ENCODE data around the gene DSTYK.
A peak's percentile ranks its signal among the peaks of the same experiment; 100 is the strongest.

DSTYK gene

DNA sequence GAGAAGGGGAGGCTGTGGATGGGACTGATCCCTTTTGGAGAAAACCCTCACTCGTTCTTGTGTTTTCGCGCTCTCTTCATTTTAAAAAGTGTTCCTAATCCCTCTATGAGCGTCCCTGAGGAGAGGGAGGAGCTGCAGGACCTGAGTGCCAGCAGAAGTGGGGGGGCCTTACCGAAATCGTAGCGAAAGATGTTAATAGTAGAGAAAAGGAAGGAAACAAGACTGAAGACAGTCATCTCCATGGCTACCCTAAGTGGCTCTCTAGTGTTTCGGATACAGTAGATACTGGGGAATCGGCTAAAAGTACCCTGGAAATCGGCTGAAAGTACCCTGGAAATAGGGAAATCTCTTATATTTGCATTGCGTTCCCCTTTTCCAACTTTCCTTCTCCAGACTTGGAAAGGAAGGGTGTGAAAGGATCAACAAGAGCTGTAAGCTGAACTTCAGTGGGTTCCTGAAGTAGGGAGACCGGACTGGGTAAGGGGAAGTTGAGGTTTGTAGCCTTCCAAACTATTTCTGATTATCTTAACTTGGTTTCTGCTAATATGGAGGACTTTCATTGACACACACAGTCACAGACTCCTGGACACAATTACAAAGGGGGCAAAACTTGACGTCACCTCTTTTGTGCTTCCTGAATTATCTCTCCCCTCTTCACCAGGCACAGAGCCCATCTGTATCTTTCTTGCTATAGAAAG lies 486 bp upstream of the DSTYK start:
- Histone ChIP-seq H2AFZ (ENCODE audit: low read depth, low read length) (no peak overlapping the region), H3K4me1 (ENCODE audit: control insufficient read depth, insufficient read depth, low read depth, low read length) (peaks cover 3% of the 10 kb centered on the region), H2BK120ac (ENCODE audit: low read depth, low read length) (no peak overlapping the region), H4K8ac (ENCODE audit: low read length) (peak overlapping the region; percentile 19), H3K27ac (ENCODE audit: low read length, poor library complexity, severe bottlenecking) (no peak overlapping the region), H3K4me3 (ENCODE audit: insufficient read depth in 1 of 2, low read depth in 1 of 2, low read length in 2 of 2) (peak overlapping the region in 1 of 2 experiments; percentile 95), H3K79me1 (replicated peaks; ENCODE audit: low read length, poor library complexity, severe bottlenecking) (peaks cover 5% of the 10 kb centered on the region), H3K23ac (ENCODE audit: low read length in 2 of 2) (no peak overlapping the region), H3K4ac (ENCODE audit: low read depth in 1 of 2, low read length in 2 of 2) (peak overlapping the region in 1 of 2 experiments; percentile 49), H4K91ac (ENCODE audit: low read length) (no peak overlapping the region), H3K18ac (ENCODE audit: low read depth in 1 of 2, low read length in 2 of 2) (no peak overlapping the region), H3K9me3 (ENCODE audit: control insufficient read depth, low read length) (no peaks in the 10 kb centered on the region), H2BK15ac (ENCODE audit: low read depth, poor library complexity, severe bottlenecking) (no peak overlapping the region), H2BK12ac (ENCODE audit: low read length in 2 of 2) (no peak overlapping the region), H3K36me3 (ENCODE audit: control insufficient read depth in 1 of 2, insufficient read depth in 2 of 2, low read depth in 1 of 2, low read length in 2 of 2) (no peaks in the 10 kb centered on the region), H3K27me3 (ENCODE audit: control insufficient read depth in 1 of 2, insufficient read depth in 1 of 2, low read length in 2 of 2) (no peaks in the 10 kb centered on the region), H2BK5ac (ENCODE audit: low read depth, low read length, poor library complexity, severe bottlenecking) (no peak overlapping the region), H3K9ac (ENCODE audit: low read length) (peak overlapping the region; percentile 94), H3K14ac (ENCODE audit: low read length in 2 of 2) (no peak overlapping the region), H3K4me2 (ENCODE audit: low read length, poor library complexity, severe bottlenecking) (peak overlapping the region; percentile 65), H2AK5ac (ENCODE audit: low read length, severe bottlenecking) (no peak overlapping the region)
- 66% methylated on average over 10 of the region's 13 CpGs for WGBS
- DNase-seq: no peak

- H2BK120ac ChIP-seq (ENCODE audit: low read depth, low read length): peak overlapping the region; percentile 90
- peak overlapping the region; percentile 66 for H3K27ac ChIP-seq (ENCODE audit: low read length, poor library complexity, severe bottlenecking)
- peaks cover 5% of the 10 kb centered on the region for H3K79me1 ChIP-seq (replicated peaks; ENCODE audit: low read length, poor library complexity, severe bottlenecking)
- no peaks in the 10 kb centered on the region for H3K36me3 ChIP-seq (ENCODE audit: control insufficient read depth in 1 of 2, insufficient read depth in 2 of 2, low read depth in 1 of 2, low read length in 2 of 2)
- H2BK5ac ChIP-seq (ENCODE audit: low read depth, low read length, poor library complexity, severe bottlenecking): no peak overlapping the region
- peak overlapping the region; percentile 78 for H2AFZ ChIP-seq (ENCODE audit: low read depth, low read length)
- H2BK15ac ChIP-seq (ENCODE audit: low read depth, poor library complexity, severe bottlenecking): no peak overlapping the region
- peak overlapping the region; percentile 67 to 92 for H3K18ac ChIP-seq (ENCODE audit: low read depth in 1 of 2, low read length in 2 of 2)
- H3K9me3 ChIP-seq (ENCODE audit: control insufficient read depth, low read length): no peaks in the 10 kb centered on the region
- H4K91ac ChIP-seq (ENCODE audit: low read length): peak overlapping the region; percentile 91
- no peak overlapping the region for H2AK5ac ChIP-seq (ENCODE audit: low read length, severe bottlenecking)
- peak overlapping the region in 1 of 2 experiments; percentile 37 for H3K23ac ChIP-seq (ENCODE audit: low read length in 2 of 2)
- DNase-seq: peak; percentile 54
- H3K4me3 ChIP-seq (ENCODE audit: insufficient read depth in 1 of 2, low read depth in 1 of 2, low read length in 2 of 2): peak overlapping the region; percentile 87 to 95
- peak overlapping the region in 1 of 2 experiments; percentile 2 for H2BK12ac ChIP-seq (ENCODE audit: low read length in 2 of 2)
- H3K9ac ChIP-seq (ENCODE audit: low read length): peak overlapping the region; percentile 94
- H3K27me3 ChIP-seq (ENCODE audit: control insufficient read depth in 1 of 2, insufficient read depth in 1 of 2, low read length in 2 of 2): no peaks in the 10 kb centered on the region
- H3K4me1 ChIP-seq (ENCODE audit: control insufficient read depth, insufficient read depth, low read depth, low read length): peaks cover 3% of the 10 kb centered on the region
- peak overlapping the region; percentile 34 for H3K4me2 ChIP-seq (ENCODE audit: low read length, poor library complexity, severe bottlenecking)
- peak overlapping the region; percentile 14 to 62 for H3K14ac ChIP-seq (ENCODE audit: low read length in 2 of 2)
- peak overlapping the region; percentile 70 for H4K8ac ChIP-seq (ENCODE audit: low read length)
- WGBS: under 1% methylated on average over 29 of the region's 31 CpGs
- H3K4ac ChIP-seq (ENCODE audit: low read depth in 1 of 2, low read length in 2 of 2): peak overlapping the region; percentile 45 to 93
Observed at GRCh38 chr1:205210756-205211168, 740 bp downstream of the DSTYK start.

- Histone ChIP-seq H4K8ac (ENCODE audit: low read length) (no peak overlapping the region), H2BK5ac (ENCODE audit: low read depth, low read length, poor library complexity, severe bottlenecking) (no peak overlapping the region), H3K27ac (ENCODE audit: low read length, poor library complexity, severe bottlenecking) (no peak overlapping the region), H2BK15ac (ENCODE audit: low read depth, poor library complexity, severe bottlenecking) (no peak overlapping the region), H2BK120ac (ENCODE audit: low read depth, low read length) (no peak overlapping the region), H3K23ac (ENCODE audit: low read length in 2 of 2) (no peak overlapping the region), H3K18ac (ENCODE audit: low read depth in 1 of 2, low read length in 2 of 2) (no peak overlapping the region), H3K4ac (ENCODE audit: low read depth in 1 of 2, low read length in 2 of 2) (no peak overlapping the region), H2AFZ (ENCODE audit: low read depth, low read length) (no peak overlapping the region), H3K4me1 (ENCODE audit: control insufficient read depth, insufficient read depth, low read depth, low read length) (peaks cover 7% of the 10 kb centered on the region), H3K79me1 (replicated peaks; ENCODE audit: low read length, poor library complexity, severe bottlenecking) (peaks cover 5% of the 10 kb centered on the region), H2BK12ac (ENCODE audit: low read length in 2 of 2) (no peak overlapping the region), H2AK5ac (ENCODE audit: low read length, severe bottlenecking) (no peak overlapping the region), H3K9ac (ENCODE audit: low read length) (no peak overlapping the region), H3K9me3 (ENCODE audit: control insufficient read depth, low read length) (no peaks in the 10 kb centered on the region), H3K4me3 (ENCODE audit: insufficient read depth in 1 of 2, low read depth in 1 of 2, low read length in 2 of 2) (no peak overlapping the region), H3K4me2 (ENCODE audit: low read length, poor library complexity, severe bottlenecking) (no peak overlapping the region), H3K36me3 (ENCODE audit: control insufficient read depth in 1 of 2, insufficient read depth in 2 of 2, low read depth in 1 of 2, low read length in 2 of 2) (no peaks in the 10 kb centered on the region), H4K91ac (ENCODE audit: low read length) (no peak overlapping the region), H3K27me3 (ENCODE audit: control insufficient read depth in 1 of 2, insufficient read depth in 1 of 2, low read length in 2 of 2) (no peaks in the 10 kb centered on the region), H3K14ac (ENCODE audit: low read length in 2 of 2) (no peak overlapping the region)
- 100% methylated on average over 1 of the region's 3 CpGs for whole genome bisulfite sequencing
- DNase-seq: no peak
Observed at GRCh38 chr1:205208811-205209210, 2.7 kb downstream of the DSTYK start.

GRCh38 chr1:205205055-205205454 lies 6.4 kb downstream of the DSTYK start:
- H3K4me2 ChIP-seq (ENCODE audit: low read length, poor library complexity, severe bottlenecking): no peak overlapping the region
- H3K27me3 ChIP-seq (ENCODE audit: control insufficient read depth in 1 of 2, insufficient read depth in 1 of 2, low read length in 2 of 2): no peaks in the 10 kb centered on the region
- H4K91ac ChIP-seq (ENCODE audit: low read length): no peak overlapping the region
- no peak overlapping the region for H3K27ac ChIP-seq (ENCODE audit: low read length, poor library complexity, severe bottlenecking)
- H2AK5ac ChIP-seq (ENCODE audit: low read length, severe bottlenecking): no peak overlapping the region
- no peaks in the 10 kb centered on the region for H3K36me3 ChIP-seq (ENCODE audit: control insufficient read depth in 1 of 2, insufficient read depth in 2 of 2, low read depth in 1 of 2, low read length in 2 of 2)
- H4K8ac ChIP-seq (ENCODE audit: low read length): no peak overlapping the region
- no peak overlapping the region for H3K14ac ChIP-seq (ENCODE audit: low read length in 2 of 2)
- H2AFZ ChIP-seq (ENCODE audit: low read depth, low read length): no peak overlapping the region
- peak; percentile 32 for DNase-seq
- H3K9ac ChIP-seq (ENCODE audit: low read length): peak overlapping the region; percentile 38
- peaks cover 14% of the 10 kb centered on the region for H3K79me1 ChIP-seq (replicated peaks; ENCODE audit: low read length, poor library complexity, severe bottlenecking)
- H3K9me3 ChIP-seq (ENCODE audit: control insufficient read depth, low read length): no peaks in the 10 kb centered on the region
- no peak overlapping the region for H2BK15ac ChIP-seq (ENCODE audit: low read depth, poor library complexity, severe bottlenecking)
- no peak overlapping the region for H3K18ac ChIP-seq (ENCODE audit: low read depth in 1 of 2, low read length in 2 of 2)
- no peak overlapping the region for H3K23ac ChIP-seq (ENCODE audit: low read length in 2 of 2)
- H3K4me1 ChIP-seq (ENCODE audit: control insufficient read depth, insufficient read depth, low read depth, low read length): peaks cover 8% of the 10 kb centered on the region
- no peak overlapping the region for H2BK120ac ChIP-seq (ENCODE audit: low read depth, low read length)
- H3K4ac ChIP-seq (ENCODE audit: low read depth in 1 of 2, low read length in 2 of 2): no peak overlapping the region
- no peak overlapping the region for H3K4me3 ChIP-seq (ENCODE audit: insufficient read depth in 1 of 2, low read depth in 1 of 2, low read length in 2 of 2)
- no peak overlapping the region for H2BK5ac ChIP-seq (ENCODE audit: low read depth, low read length, poor library complexity, severe bottlenecking)
- no peak overlapping the region for H2BK12ac ChIP-seq (ENCODE audit: low read length in 2 of 2)

Measured in mesenchymal stem cell (in vitro differentiated cells and primary cell).